A549 treated with DMSO at 1 μM for 4 hours (cell line): ENCODE data around the gene WFDC8. TPM values are rescaled to one million over a fixed set of nuclear protein-coding genes. Genes with fewer than 3 reads are reported as not detected.

ENCODE experiments used
- total RNA-seq: library from RNA; stranded (reverse); fragments of 200-300 nt; extraction: Qiagen RNA extraction; gene quantifications from 5 replicates; pipeline ENCODE4 v1.2.3, GENCODE V29; 2022; ENCODE audit warnings: low read depth

WFDC8 gene
- not detected in 5 replicates for total RNA-seq

DNA sequence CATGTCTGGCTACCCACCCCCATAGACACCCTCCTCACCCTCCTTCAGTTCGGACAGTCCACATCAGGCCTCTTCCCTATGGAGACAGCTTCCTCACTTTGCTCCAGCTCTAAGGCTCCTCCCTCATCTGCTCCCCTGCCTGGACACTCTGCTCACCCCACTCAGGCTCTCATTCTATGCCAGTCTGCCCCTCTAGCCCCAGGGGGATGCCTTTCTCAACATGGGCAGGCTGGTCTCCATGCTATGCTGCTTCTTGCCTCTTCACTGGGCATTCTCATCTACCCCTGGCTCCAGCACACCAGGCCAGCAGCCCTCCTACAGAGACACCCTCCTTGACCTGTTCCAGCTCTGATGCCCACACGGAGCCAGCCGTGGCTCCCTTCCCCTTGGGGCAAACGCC is at the start of gene WFDC8:
Gene WFDC8 (minus strand): TSS at position 101 of the 400 bp plus-strand sequence. CDS start 37 bp downstream, at position 64.

DNA sequence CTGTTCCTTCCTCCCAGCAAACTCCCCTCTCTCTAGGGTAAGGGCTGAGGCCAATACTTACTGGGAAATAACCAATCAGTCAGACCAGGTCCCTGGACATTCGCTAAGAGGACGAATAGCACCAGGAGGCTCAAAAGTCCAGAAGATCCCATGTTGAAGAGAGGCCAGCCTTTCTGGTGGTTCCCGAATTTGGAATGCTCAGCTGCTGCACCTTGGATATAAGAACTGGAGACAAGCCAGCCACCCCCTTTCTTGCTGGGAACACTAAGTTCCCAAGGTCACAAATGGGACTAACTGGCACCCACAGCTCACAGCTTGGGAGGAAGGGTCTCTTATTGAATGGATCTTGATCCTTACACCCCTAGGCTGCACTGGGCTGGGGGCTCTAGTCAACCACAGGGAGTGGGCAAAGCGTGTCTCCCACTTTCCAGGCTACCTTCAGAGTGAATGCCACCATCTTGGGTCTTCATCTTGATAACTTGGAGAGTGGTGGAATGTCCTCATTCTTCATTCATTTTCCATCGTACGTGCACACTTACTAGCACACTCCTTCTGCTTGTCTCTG is 31.8 kb downstream of the WFDC8 start, which contains the start of gene EPPIN:
Gene EPPIN (minus strand): TSS at position 196 of the 565 bp plus-strand sequence. CDS start 44 bp downstream, at position 152.

GRCh38 chr20:45539382-45539781 is 39.7 kb downstream of the WFDC8 start, which contains the start of gene WFDC6:
WFDC6 (minus strand) TSS chr20:45539482; CDS start chr20:45539407, 75 bp downstream.

DNA sequence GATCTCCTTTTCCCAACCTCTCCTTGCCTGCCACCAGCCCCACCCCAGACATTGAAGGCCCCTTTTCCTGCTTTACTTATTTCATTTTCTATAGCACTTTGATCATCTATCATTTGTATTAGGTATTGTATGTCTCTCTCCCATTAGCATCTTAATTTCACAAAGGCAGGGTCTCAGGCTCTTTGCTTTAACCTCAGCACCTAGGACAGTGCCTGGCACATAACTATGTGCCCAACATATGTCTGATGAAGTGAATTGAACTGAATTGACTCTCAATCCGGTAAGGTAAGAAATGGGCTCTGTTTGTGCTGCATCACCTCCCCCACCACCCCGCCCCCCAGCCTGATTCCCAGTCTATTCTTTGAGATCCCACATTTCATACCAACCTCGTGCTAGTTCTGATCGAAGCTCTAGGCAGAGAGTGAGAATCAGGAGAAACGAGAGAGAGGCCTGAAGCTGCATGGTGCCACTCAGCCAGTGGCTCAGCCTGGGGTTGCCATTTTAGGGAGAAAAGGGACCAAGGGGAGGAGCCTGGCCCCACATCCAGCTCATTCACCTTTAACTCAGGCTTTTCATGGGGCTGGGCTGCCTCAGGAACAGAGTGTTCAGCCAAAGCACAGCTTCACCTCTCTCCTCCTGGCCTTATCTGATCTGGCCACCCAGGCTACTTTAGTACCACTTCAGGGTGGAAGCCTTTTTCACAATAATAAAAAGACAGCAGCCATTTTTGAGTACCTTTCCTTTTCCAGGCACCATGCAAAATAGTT is 63.8 kb downstream of the WFDC8 start, which contains the start of gene SPINT3:
Gene SPINT3 (minus strand): TSS at position 476 of the 767 bp plus-strand sequence. CDS start 14 bp downstream, at position 462.

Other genes with a start within 250 kb of the WFDC8 start
- gene SDC4, start 230.9 kb downstream of the WFDC8 start, total RNA-seq, result 120 to 180 TPM (median 141 TPM) in 5 replicates
- gene SYS1, start 216.1 kb downstream of the WFDC8 start, total RNA-seq, result 28.1 to 35.6 TPM (median 34.4 TPM) in 5 replicates
- gene TP53TG5, start 201.0 kb downstream of the WFDC8 start, total RNA-seq, result not detected in 5 replicates
- 24.5 to 28.8 TPM (median 25.3 TPM) in 5 replicates for gene DBNDD2, start 171.0 kb downstream of the WFDC8 start, total RNA-seq
- gene PIGT, start 163.1 kb downstream of the WFDC8 start, total RNA-seq, result 89.3 to 101 TPM (median 93.2 TPM) in 5 replicates
- 0.15 to 0.19 TPM in 2 of 5 replicates, not detected in the others for gene WFDC2, start 109.5 kb downstream of the WFDC8 start, total RNA-seq
- not detected in 5 replicates for gene SPINT3, start 63.7 kb downstream of the WFDC8 start, total RNA-seq
- gene WFDC6, start 39.8 kb downstream of the WFDC8 start, total RNA-seq, result not detected in 5 replicates
- not detected in 5 replicates for gene EPPIN, start 31.9 kb downstream of the WFDC8 start, total RNA-seq
- not detected in 5 replicates for gene WFDC10A, start 50.5 kb upstream of the WFDC8 start, total RNA-seq
- gene WFDC9, start 52.0 kb upstream of the WFDC8 start, total RNA-seq, result not detected in 5 replicates
- gene WFDC11, start 91.0 kb upstream of the WFDC8 start, total RNA-seq, result not detected in 5 replicates
- not detected in 5 replicates for gene WFDC13, start 122.8 kb upstream of the WFDC8 start, total RNA-seq
- not detected in 5 replicates for gene WFDC10B, start 125.7 kb upstream of the WFDC8 start, total RNA-seq
- gene SPINT4, start 143.1 kb upstream of the WFDC8 start, total RNA-seq, result not detected in 5 replicates
- gene WFDC3, start 212.6 kb upstream of the WFDC8 start, total RNA-seq, result 0.23 TPM in 1 of 5 replicates, not detected in the others
- gene DNTTIP1, start 212.7 kb upstream of the WFDC8 start, total RNA-seq, result 30.7 to 37.6 TPM (median 36.3 TPM) in 5 replicates
- 225 to 256 TPM (median 248 TPM) in 5 replicates for gene UBE2C, start 233.4 kb upstream of the WFDC8 start, total RNA-seq
- gene TNNC2, start 248.0 kb upstream of the WFDC8 start, total RNA-seq, result 0.31 TPM in 1 of 5 replicates, not detected in the others